ENCODE measurements around the gene MEF2A.
"Not testable (repeated sequence)": the region's sequence is repeated elsewhere in the genome, so short reads cannot be mapped to it uniquely, and the experiment has no call there.

The MEF2A gene

GRCh38 chr15:99656205-99656604, 90.4 kb downstream of the MEF2A start:
- no peaks in the 10 kb centered on the region for H3K36me3 ChIP-seq (replicated peaks; ENCODE audit: insufficient read depth, low read length)
- no peaks in the 10 kb centered on the region for H3K9me2 ChIP-seq (replicated peaks; ENCODE audit: insufficient read depth, low read length)
- no peaks in the 10 kb centered on the region for H3K27me3 ChIP-seq (replicated peaks; ENCODE audit: insufficient read depth, low read length)
- H3K4me3 ChIP-seq (ENCODE audit: low read length), result no peak overlapping the region
- peaks cover 7% of the 10 kb centered on the region; the same call in 1 of the 2 replicates for H3K4me1 ChIP-seq (ENCODE audit: low read length)
- H3F3A ChIP-seq (ENCODE audit: insufficient read depth, low read length), result no peaks in the 10 kb centered on the region
- H2AFZ ChIP-seq (ENCODE audit: low read length), result no peak overlapping the region
- H4K20me1 ChIP-seq (ENCODE audit: insufficient read depth, low read length), result no peaks in the 10 kb centered on the region
- TF ChIP-seq CTCF (IDR thresholded peaks at IDR 0.05; ENCODE audit: low read length) (no peak), EZH2phosphoT487 (IDR thresholded peaks at IDR 0.05; ENCODE audit: low read length) (no peak), EZH2 (optimal IDR thresholded peaks at IDR 0.05; ENCODE audit: low read depth, low read length) (no peak)
- H3K27ac ChIP-seq (ENCODE audit: low read length), result no peak overlapping the region
- H3K4me2 ChIP-seq (ENCODE audit: low read depth, low read length), result no peak overlapping the region
- DNase-seq, result no peak
- H3K9me3 ChIP-seq (replicated peaks; ENCODE audit: insufficient read depth, low read length), result no peaks in the 10 kb centered on the region
- no peaks in the 10 kb centered on the region for H3K79me2 ChIP-seq (ENCODE audit: low read length)
- no peak overlapping the region for H3K9ac ChIP-seq (ENCODE audit: low read length)

DNA sequence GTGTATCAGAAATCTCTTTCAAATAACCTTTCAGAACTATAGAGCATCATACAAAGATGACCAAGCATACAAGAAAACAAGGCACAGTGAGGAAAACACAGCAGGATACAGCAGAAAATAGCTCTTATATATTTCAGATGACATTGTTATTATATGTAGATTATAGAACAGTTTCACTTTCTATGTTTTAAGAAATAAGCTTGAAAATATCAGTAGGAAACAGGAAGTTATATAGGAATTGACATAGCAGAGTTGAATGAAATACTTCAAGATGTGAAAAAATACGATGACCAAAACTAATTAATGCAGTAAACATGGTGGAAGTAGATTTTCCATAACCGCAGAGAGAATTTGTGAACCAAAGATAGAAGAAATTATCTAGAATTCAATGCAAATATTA, 92.2 kb downstream of the MEF2A start:
- no peaks in the 10 kb centered on the region for H3K9me2 ChIP-seq (replicated peaks; ENCODE audit: insufficient read depth, low read length)
- H3K4me2 ChIP-seq (ENCODE audit: low read depth, low read length), result no peak overlapping the region
- DNase-seq, result no peak
- no peak overlapping the region for H2AFZ ChIP-seq (ENCODE audit: low read length)
- H3K4me1 ChIP-seq (ENCODE audit: low read length), result peaks cover 7% of the 10 kb centered on the region; the same call in 1 of the 2 replicates
- no peaks in the 10 kb centered on the region for H3F3A ChIP-seq (ENCODE audit: insufficient read depth, low read length)
- no peaks in the 10 kb centered on the region for H4K20me1 ChIP-seq (ENCODE audit: insufficient read depth, low read length)
- no peak overlapping the region for H3K9ac ChIP-seq (ENCODE audit: low read length)
- H3K79me2 ChIP-seq (ENCODE audit: low read length), result no peaks in the 10 kb centered on the region
- H3K27me3 ChIP-seq (replicated peaks; ENCODE audit: insufficient read depth, low read length), result no peaks in the 10 kb centered on the region
- TF ChIP-seq EZH2phosphoT487 (IDR thresholded peaks at IDR 0.05; ENCODE audit: low read length) (no peak), EZH2 (optimal IDR thresholded peaks at IDR 0.05; ENCODE audit: low read depth, low read length) (no peak), CTCF (IDR thresholded peaks at IDR 0.05; ENCODE audit: low read length) (no peak)
- no peaks in the 10 kb centered on the region for H3K9me3 ChIP-seq (replicated peaks; ENCODE audit: insufficient read depth, low read length)
- H3K4me3 ChIP-seq (ENCODE audit: low read length), result no peak overlapping the region
- H3K36me3 ChIP-seq (replicated peaks; ENCODE audit: insufficient read depth, low read length), result no peaks in the 10 kb centered on the region
- H3K27ac ChIP-seq (ENCODE audit: low read length), result no peak overlapping the region

GRCh38 chr15:99662903-99663302, 97.1 kb downstream of the MEF2A start:
- no peak overlapping the region for H2AFZ ChIP-seq (ENCODE audit: low read length)
- H3K9ac ChIP-seq (ENCODE audit: low read length), result no peak overlapping the region
- no peak overlapping the region for H3K4me3 ChIP-seq (ENCODE audit: low read length)
- no peaks in the 10 kb centered on the region for H3K79me2 ChIP-seq (ENCODE audit: low read length)
- H3K9me2 ChIP-seq (replicated peaks; ENCODE audit: insufficient read depth, low read length), result no peaks in the 10 kb centered on the region
- H3K9me3 ChIP-seq (replicated peaks; ENCODE audit: insufficient read depth, low read length), result no peaks in the 10 kb centered on the region
- TF ChIP-seq EZH2 (optimal IDR thresholded peaks at IDR 0.05; ENCODE audit: low read depth, low read length) (no peak), CTCF (IDR thresholded peaks at IDR 0.05; ENCODE audit: low read length) (no peak), EZH2phosphoT487 (IDR thresholded peaks at IDR 0.05; ENCODE audit: low read length) (no peak)
- H3K4me2 ChIP-seq (ENCODE audit: low read depth, low read length), result no peak overlapping the region
- peaks cover under 1% of the 10 kb centered on the region; the same call in 1 of the 2 replicates for H3K4me1 ChIP-seq (ENCODE audit: low read length)
- no peaks in the 10 kb centered on the region for H4K20me1 ChIP-seq (ENCODE audit: insufficient read depth, low read length)
- H3K27me3 ChIP-seq (replicated peaks; ENCODE audit: insufficient read depth, low read length), result no peaks in the 10 kb centered on the region
- no peaks in the 10 kb centered on the region for H3K36me3 ChIP-seq (replicated peaks; ENCODE audit: insufficient read depth, low read length)
- H3K27ac ChIP-seq (ENCODE audit: low read length), result no peak overlapping the region
- no peaks in the 10 kb centered on the region for H3F3A ChIP-seq (ENCODE audit: insufficient read depth, low read length)
- no peak for DNase-seq

DNA sequence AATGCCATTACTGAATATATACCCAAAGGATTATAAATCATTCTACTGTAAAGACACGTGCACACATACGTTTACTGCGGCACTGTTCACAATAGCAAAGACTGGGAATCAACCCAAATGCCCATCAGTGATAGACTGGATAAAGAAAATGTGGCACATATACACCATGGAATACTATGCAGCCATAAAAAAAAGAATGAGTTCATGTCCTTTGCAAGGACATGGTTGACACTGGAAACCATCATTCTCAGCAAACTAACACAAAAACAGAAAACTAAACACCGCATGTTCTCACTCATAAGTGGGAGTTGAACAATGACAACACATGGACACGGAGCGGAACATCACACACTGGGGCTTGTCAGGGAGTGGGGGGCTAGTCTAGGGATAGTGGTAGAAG, 100.3 kb downstream of the MEF2A start:
- not testable (repeated sequence) for H3K9me3 ChIP-seq (replicated peaks; ENCODE audit: insufficient read depth, low read length); H3K36me3 ChIP-seq (replicated peaks; ENCODE audit: insufficient read depth, low read length); H3K27ac ChIP-seq (ENCODE audit: low read length); H3K4me3 ChIP-seq (ENCODE audit: low read length); H3K79me2 ChIP-seq (ENCODE audit: low read length); H3K27me3 ChIP-seq (replicated peaks; ENCODE audit: insufficient read depth, low read length); H2AFZ ChIP-seq (ENCODE audit: low read length); H3K4me2 ChIP-seq (ENCODE audit: low read depth, low read length); H3F3A ChIP-seq (ENCODE audit: insufficient read depth, low read length); DNase-seq; H3K9me2 ChIP-seq (replicated peaks; ENCODE audit: insufficient read depth, low read length); H3K4me1 ChIP-seq (ENCODE audit: low read length); H4K20me1 ChIP-seq (ENCODE audit: insufficient read depth, low read length); H3K9ac ChIP-seq (ENCODE audit: low read length)
